HG03521 (cell line): ENCODE results near the gene SPSB1.

ENCODE experiments used
- ATAC-seq: cut with Tn5 transposase; IDR thresholded peaks from one replicate; pipeline ENCODE4 v1.9.1; 2021; ENCODE audit warnings: mild to moderate bottlenecking, moderate library complexity; ENCODE audit not compliant: unreplicated experiment

Gene SPSB1

DNA sequence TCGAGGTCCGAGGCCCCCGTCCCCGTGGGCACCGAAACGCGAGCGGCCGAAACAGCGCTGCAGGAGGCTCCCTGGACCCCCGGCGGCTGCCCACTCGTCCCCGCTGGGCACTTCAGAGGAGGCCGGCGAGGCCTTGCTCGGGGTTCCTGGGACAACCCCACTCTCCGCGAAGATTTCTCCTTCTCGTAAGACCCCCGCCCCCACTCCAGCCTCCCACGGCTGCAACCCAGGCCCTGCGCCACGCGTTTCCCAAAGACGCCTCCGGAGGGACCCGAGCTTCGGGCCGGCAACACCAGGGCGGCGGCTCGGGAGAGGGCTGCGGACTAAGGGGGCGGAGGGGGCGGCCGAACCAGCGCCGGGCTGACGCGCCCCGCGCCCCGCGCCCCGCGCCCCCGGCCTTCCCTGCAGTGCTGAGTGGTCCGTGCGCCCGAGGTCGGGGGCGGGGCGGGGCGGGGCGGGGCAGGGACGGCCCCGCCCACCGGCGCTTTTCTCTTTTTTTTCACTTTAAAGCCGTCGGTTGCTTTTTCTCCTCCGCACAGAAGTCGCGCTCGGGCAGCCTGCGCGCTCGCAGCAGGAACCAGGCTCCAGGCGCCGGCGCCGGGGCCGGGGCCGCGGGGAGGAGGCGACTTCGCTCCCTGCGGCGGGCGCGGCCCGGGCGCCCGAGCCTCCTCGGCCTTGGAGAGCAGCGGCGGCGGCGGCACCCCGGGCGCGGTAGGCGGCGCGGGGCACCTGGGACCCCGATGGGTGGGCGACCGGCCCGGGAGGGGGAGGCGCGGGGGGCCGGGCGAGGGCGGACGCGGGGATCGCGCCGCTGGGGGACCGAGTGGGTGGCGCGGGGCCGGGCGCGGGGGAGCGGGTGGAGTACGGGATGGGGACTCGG, at the start of gene SPSB1:
SPSB1 (plus strand) TSS at position 534 of the 880 bp plus-strand sequence. CDS start 62,998 bp downstream, outside the sequence.
- ATAC-seq: no peak

DNA sequence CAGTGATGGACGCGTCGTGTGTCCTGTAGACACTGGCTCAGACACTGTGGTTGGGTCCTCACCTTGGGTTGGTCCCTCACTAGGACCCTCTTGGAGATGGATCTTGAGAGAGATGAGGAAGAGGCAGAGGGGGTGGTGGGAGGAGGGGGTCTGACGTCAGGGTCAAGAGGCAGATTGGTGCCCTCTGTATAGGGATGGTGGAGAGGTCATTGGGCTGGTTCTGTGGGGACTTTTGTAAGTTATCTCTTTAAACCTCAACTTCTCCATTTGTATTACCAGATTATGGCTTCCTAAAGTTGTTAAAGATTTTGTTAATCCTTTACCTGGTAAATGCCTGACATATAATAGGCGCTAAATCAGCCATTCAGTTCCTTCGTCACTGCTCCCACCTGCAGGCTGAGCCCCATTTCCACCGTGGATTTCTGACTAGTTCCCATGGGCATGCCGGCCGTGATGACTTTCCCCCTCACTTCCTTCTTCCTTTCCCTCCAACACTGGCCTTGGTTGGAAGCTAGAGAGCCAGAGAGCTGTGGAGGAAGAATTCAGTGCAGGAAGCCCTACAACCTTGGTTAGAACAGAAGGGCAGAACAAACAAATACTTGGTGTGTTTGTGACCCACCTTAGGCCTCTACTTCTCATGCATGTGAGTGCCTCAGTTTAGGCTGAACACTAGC, 49.5 kb upstream of the SPSB1 start:
- ATAC-seq: no peak

DNA sequence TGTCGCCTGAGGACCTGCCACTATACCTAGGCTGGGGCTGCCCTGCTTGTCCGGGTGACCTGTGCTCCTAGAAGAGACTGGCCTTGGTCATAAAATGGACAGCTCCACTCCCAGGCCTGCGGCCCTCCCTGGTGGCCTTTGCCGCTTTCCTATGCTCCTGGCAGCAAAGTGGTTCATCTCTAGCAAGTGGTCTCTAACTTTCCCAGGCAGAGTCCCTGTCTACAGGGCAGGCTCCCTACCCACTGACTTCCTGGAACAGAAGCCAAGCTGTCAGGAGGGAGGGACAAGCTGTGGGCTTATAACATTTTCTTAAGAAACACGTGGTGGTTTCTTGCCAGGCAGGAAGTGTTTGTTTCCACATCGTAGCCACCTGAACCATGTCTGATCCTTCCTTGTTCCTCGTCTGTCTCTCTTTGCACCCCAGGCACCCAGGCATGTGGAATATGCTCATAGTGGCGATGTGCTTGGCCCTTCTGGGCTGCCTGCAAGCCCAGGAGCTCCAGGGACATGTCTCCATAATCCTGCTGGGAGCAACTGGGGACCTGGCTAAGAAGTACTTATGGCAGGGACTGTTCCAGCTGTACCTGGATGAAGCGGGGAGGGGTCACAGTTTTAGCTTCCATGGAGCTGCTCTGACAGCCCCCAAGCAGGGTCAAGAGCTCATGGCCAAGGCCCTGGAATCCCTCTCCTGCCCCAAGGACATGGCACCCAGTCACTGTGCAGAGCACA, 48.0 kb upstream of the SPSB1 start:
- no peak for ATAC-seq

DNA sequence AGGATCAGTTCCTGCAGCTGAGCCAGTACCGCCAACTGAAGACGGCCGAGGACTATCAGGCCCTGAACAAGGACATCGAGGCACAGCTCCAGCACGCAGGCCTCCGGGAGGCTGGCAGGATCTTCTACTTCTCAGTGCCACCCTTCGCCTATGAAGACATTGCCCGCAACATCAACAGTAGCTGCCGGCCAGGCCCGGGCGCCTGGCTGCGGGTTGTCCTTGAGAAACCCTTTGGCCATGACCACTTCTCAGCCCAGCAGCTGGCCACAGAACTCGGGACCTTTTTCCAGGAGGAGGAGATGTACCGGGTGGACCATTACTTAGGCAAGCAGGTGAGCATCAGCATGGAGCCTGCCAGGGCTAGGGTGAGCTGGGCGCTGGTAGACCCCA, 47.5 kb upstream of the SPSB1 start:
- no peak for ATAC-seq

DNA sequence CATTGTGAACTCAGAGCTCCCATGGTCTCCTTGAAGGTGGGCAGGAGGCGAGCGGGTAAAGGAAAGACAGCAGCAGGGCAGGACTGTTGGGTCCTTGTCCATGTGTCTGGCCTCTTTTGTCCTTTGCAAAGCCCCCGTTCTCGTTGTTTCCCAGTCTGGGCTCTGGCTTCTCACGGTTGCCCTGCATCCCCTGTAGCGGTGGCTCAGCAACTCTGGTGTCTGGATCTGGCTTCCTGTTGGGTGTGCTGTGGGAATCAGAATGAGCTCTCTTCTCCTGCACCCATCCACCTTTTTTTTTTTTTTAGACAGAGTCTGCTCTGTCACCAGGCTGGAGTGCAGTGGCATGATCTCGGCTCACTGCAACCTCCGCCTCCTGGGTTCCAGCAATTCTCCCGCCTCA, 47.0 kb upstream of the SPSB1 start:
- ATAC-seq: no peak

DNA sequence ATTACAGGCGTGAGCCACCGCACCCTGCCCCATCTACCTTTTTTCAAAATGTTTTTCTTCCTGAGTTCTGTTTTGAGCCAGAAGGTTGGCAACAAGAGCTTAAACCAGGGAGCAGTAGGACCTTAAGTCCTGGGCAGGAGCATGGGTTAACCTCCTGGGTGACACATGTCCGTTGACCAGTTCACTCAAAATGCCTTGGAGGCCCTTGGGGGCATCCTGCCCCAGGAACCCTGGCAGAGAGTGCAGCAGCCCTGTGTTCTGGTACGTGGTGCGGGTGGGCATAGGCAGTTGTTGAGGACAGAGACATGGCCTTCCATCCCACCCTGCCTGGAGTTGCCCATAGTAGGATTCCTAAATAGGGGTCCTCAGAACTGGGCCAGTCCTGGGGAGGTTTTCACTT, 46.5 kb upstream of the SPSB1 start:
- ATAC-seq: no peak

DNA sequence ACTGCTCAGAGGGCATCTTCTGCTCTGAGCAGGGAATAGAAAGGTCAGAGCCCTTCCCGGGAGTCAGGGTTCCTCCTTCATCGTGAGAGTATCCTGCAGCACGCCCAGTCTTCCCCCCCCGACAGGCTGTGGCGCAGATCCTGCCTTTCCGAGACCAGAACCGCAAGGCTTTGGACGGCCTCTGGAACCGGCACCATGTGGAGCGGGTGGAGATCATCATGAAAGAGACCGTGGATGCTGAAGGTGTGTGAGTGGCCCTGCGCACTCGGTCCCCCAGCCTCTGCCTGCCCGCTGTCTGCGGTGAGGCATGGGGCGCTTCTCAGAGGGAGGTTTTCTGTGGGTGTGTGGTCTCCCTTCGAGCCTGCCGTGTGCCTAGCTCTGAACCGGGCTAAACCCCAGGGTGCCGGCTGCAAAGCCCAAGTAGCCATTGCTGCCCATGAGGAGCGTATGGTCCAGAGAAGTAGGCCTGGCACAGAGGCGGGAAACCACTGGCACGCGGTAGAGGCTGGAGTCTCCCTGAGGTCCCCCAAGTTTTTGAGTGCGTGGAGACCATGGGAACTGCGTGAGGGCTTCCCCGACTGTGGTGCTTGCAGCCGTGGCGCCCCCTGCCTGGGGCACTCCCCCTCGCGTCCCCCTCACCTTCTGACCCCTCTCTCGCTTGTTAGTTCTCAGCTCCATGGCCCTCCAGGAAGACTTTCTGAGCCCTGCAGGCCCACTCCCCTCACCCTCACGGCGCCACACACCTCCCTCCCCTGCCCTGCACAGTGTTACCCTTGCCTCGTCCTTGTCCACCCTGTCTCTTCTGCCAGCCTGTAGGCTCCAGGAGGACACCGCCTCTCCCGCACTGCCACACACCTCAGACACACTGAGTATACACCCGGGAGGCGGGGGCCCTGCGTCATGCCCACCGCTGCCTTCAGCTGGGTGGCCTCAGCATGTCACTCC, 45.6 kb upstream of the SPSB1 start:
- no peak for ATAC-seq

DNA sequence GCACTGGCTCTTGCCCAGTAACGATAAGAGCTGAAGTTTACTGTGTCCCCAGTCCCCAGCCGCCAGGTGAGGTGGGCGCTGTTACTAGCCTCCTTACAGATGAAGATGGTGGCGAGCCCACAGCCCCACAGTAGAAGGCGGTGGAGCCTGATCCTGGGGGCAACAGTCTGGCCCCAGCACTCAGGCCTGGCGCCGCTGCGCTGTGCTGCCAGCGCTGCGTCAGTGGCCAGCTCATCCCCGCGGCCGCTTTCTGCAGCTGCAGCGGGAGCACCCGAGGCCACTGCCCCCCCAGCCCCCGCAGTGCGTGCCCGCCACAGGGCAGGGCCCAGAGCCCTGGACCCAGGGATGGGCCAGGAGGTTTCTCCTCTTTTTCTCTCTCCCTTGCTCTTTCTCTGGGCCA, 44.8 kb upstream of the SPSB1 start:
- no peak for ATAC-seq

DNA sequence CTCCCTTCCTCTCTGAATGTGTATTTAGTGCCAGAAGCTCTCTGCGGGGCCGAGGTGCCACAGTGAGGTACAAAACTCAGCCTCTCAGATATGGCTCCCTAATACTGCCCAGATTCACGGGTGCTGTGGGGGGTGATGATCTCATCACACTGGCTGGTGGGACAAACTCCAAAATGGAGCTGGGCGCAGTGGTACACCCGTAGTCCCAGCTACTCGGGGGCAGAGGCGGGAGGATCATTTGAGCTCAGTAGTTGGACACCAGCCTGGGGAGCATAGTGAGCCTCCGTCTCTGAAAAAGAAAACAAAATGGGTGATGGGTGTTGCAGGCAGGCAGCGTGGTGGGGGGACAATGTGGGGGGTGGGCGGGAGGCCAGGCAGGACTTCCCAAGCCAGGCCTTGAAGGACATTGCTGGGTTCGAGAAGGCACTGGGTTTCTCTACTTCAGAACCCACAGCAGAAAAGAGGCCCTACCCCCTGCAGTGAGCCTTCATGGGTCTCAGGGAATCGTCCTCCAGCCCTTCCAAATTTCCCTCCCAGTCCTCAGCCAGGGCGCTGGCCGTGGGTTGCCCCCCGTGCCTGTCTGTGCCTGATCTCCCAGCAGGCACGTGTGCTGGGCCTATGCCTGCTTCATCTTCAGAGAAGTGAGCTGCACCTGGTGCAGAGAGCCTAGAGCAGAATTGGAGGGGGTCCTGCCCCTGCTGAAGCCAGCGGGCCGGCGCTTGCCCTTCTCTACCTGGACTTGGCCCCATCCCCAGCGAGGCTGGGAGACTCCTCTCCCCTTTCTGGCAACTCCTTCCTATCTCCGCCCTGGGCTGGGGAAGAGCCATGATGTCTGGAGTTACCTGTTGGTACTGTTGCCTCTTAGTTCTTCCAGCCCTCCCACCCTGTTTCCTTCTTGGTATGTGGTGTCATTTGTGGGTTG, 44.1 kb upstream of the SPSB1 start:
- ATAC-seq: no peak

DNA sequence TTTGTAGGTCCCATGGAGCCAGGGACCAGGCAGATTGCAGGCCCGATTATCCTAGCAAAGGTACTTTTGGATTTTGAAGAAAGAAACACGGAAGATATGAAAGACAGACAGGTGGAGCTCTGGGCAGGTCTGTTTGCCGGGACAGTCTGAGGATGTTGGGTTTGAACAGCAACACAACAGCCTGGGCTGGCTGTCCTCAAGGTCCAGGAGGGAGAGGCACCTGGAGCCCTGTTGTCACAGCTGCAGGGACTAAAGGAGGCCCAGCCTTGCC, 43.5 kb upstream of the SPSB1 start:
- ATAC-seq: no peak

DNA sequence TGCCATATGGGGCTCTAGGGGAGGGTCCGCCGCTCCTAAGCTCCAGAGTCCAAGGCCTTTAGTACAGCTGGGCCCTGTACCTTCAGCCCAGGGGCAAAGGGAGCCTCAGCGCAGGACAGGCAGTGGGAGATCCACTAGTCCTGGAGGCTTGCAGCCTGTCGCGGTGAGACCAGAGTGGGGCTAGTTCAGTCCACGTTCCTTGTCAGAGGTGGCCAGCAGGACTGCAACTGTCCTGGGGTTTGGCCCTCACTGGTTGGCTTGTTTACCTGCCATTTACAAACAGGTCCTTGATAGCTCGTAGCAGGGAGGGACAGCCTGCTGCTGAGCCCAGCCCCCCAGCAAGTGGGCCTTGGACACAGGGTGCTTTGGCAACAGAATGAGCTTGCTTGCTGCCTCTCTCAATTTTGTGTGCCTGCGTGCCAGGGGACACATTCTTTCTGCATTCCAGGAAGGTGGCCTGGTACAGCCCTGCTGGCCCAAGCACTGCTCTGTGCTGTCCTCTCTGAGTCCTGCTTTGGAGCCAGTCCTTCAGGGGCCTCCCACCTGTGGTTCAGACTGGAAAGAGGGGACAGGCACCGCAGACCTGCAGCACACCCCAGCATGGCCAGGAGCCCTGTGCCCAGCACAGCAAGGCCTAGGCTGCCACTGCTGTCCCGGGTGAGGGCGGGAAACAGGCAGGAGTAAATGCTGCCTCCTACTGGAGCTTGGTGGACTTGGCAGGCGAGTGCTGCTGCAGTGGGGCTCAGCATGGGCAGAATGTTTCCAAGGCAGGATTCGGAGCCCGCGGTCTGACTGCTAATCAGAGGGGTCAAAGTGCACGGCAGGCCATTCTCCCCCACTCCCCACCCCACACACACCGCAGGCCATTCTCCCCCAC, 42.9 kb upstream of the SPSB1 start:
- ATAC-seq: no peak

DNA sequence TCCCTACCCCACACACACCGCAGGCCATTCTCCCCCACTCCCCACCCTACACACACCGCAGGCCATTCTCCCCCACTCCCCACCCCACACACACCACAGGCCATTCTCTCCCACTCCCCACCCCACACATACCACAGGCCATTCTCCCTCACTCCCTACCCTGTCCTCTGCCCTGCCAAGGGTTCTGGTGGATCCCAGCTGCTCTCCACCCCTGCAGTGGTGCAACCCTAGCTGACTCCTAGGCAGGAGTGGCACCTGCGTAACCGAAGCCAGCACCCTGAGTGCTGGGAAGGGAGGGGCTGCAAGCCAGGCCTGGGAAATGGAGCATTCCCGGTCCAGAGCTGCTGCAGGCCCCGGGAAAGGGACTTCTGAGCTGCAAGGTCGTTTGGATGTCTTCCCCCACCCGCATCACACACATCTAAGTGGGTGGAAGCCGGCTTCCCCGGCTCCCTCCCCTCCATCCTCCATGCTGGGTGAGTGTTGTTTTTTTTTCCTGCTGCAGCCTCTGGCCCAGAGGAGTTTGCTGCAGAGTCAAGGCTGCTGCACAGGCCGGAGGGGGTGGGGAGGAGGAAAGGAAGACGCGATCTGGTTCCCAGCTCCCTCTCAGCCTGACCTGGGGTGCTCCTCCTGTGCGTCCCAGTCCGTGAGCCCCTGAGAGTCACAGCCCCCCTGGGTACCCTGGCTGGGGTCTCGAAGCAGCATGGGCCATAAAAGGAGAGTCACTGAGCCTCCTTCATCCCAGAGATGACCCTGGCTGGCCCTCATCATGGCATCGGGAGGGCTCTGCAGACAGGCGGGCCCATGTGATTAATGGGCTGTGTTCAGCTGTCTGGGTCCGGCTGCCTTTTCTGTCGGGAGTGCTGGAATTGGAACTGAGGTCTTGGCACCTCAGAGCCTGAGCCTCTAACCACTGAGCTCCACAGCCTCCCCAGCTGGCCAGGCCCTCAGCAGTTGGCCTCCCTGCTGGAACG, 42.0 kb upstream of the SPSB1 start:
- no peak for ATAC-seq

DNA sequence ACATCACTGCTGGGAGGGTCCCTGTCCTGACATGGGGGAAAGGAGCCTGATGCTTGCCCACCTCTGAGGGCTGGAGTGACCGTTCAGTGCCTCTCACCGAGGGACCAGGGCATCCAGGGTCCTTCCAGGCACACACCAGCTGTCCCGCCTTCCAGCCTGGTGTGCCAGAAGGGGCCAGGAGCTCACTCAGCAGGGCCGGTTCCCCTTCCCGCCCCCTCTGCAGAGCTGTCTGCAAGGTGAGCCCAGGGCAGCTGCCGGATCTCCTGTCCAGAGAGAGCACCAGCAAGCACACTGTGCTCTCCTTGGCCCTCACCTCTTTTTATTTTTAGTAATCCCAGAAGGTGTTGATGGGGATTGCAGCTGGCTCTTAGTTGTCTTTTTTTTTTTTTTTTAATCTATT, 41.2 kb upstream of the SPSB1 start:
- ATAC-seq: no peak

DNA sequence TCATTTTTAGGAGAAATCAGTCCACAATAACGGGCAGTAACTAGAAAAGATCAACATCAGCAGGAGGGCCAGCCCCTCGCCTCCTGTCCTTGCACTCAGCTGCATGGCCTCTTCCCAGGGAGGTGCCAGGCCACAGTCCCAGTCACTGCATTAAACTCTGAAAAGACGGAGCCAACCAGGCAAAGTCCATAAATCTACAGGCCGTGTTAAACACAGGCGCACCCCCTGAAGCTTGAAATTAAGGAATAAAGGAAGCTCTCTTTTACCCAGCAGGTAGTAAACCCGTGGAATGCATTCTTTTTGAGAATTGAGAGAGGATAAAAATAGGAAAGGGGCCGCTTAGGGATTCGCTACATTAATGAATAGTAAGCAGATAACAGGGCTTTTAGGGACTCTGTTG, 39.7 kb upstream of the SPSB1 start:
- no peak for ATAC-seq

DNA sequence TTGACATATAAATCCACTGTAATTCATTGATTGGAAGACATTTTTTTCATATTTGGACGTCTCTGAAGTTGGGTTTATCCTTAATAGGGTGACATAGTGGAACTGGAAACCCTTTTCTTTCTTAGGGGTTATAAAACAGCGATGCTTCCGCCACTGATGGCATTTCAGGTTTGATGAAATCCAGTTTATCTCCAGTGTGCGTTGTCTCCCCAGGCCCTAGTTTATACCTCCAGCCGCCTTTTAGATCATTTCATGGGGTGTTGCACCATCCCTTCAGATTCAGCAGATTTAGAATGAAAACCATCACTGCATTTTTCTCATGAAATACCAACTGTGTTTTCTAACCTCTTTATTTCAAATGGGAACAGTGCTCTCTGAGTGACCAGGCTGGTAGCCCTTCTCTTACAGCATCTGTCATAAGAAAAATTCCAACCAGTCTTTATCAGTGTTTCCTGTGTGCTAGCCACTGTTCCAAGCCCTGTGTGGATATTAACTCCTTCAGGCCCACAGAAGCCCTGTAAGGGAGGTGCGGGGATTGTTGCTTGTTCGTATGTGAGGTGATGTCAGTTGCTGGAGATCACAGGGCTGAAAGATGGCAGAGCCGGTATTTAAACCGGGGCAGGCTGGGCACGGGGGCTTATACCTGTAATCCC, 39.1 kb upstream of the SPSB1 start:
- no peak for ATAC-seq

DNA sequence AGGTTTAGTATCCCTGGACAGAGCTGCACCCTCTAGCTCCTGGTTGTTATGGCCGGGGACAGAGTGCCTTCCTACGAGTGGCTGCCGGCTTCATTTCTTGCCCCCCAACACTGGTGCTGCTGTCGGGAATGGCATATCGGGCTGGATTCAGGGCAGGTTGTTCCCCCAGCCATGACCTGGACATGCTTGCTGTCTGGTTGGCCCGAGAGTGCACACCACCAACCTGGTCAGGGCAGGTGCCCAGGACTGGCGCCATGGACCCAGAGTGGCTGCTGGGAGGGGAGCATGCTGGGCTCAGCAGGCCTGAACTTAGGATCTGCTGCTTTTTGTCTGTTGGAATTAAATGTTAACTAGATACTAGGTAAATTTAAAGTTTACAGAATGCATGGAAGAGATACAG, 36.4 kb upstream of the SPSB1 start:
- ATAC-seq: no peak

DNA sequence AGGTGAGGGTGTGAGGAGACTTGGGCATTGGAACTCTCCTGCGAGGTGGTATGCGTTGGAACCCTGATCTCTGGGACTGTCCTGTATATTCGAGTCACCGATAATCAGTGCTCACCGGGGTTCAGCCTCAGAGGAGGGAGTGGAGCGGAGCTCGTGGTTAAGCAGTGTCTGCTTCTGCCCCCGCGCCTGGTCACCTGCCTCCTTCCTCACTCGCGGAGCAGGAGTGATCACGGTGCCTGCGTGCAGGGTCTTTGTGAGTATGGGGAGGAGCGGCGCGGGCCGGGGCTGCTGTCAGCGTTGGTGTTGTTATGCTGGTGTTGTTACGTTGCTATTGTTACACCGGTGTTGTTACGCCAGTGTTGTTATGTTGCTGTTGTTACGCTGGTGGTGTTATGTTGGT, 34.8 kb upstream of the SPSB1 start:
- no peak for ATAC-seq
